GM19455 (cell line): ENCODE data around the gene SUCNR1.
"Not testable (repeated sequence)": the region's sequence is repeated elsewhere in the genome, so short reads cannot be mapped to it uniquely, and the experiment has no call there.

ENCODE experiments used
- ATAC-seq: cut with Tn5 transposase; IDR thresholded peaks from one replicate; pipeline ENCODE4 v1.9.1; 2021; ENCODE audit not compliant: unreplicated experiment

The SUCNR1 gene

DNA sequence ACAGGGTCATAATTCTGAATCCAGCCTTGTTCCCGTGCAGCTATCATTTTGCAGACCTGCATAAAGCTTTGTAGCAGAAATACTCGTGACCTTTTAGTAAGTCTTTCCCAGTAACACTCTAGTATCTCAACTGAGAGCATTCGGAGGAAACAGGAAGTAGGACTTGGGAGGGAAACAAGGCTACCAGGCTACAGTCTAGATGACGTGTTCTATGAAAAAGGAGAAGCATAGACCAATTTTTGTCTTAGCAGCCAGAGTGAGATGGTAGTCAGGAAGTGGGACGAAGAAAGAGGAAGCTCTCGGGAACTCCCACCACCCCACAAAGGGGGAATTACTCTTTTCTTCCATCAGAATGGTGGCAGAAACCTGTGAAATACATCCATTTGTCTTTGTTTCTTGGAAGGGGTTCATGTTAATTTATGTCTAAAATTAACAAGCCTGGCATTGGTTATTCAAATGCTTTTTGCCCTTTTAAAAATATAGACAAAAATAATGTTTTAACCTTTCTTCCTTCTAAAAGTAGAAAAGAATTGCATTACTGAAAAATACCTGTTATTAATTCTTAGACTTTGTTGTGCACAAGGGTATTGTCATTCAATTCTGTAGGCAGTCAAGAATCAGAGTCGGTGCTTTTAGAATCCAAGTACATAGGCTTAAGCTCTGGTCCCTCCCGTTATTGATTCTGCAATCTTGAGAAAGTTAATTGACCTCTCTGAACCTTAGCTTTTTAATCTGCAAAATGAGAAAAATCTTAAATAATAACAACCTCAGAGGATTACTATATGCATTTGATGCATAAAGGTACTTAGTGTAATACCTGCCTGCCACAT is 1.6 kb upstream of the SUCNR1 start:
- ATAC-seq = peak; percentile 69

DNA sequence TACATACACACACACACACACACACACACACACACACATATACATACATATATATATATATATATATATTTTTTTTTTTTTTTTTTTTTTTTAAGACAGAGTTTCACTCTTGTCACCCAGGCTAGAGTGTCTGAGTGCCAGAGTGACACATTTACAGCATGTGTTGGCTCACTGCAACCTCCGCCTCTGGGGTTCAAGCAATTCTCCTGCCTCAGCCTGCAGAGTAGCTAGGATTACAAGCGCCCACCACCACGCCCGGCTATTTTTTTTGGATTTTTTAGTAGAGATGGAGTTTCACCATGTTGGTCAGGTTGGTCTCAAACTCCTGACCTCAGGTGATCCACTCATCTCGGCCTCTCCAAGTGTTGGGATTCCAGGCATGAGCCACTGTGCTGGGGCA is 636 bp downstream of the SUCNR1 start:
- not testable (repeated sequence) for ATAC-seq

DNA sequence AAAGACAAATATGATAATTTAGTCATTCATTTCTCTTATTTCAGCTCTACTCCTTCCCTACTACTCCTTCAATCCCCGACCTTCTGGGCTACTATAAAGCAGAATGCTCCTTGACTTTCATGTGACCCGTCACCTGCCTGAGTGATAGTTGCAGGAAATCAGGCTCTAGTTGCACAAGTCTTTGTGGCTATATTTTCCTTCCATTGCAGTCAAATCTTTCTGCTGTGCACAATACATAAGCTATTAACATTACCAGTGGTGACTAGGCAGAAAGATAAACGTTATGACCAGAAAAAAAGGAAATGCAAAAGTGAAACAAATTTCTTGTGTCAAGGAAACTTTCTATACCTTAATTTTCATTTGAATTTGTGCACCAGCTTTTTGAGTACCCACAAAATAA is 2.3 kb downstream of the SUCNR1 start:
- ATAC-seq = no peak

DNA sequence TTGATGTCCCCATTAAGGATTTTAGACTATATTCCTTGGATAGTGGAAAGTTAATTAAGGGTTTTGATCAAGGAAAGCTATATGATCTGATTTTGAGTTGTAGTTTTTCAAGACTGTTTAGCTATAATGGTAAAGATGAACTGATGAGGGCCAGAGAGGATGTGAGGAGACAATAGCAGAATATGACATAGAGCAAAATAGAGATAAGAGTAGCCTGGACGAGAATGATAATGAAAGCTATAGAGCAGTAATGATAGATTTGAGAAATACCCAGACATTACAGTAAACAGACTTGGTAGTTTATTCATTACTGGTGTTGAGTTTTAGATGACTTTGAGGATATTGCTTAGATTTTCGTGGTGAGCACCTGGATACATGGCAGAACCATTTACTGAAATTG is 3.8 kb downstream of the SUCNR1 start:
- no peak for ATAC-seq

DNA sequence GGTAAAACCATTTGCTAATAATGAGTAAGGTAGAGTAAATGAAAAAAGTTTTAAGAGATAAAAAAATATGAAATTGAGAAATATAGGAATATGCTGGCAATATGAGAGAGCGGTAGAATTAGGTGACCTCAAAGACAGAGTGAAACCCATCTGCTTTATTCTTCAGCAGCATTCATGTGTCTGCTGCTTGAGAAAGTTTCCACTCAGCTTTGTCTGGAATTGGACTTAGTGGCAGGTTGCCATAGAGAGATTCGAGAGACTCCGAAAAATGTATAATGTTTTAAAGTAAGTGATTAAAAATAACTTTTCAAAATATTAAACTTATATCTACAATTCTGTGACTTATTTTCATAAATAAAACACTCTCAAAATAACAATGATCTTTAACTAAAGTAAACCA is 5.0 kb downstream of the SUCNR1 start:
- no peak for ATAC-seq

- no peak for ATAC-seq
These were observed 5.6 kb downstream of the SUCNR1 start for GRCh38 chr3:151879037-151879436.

DNA sequence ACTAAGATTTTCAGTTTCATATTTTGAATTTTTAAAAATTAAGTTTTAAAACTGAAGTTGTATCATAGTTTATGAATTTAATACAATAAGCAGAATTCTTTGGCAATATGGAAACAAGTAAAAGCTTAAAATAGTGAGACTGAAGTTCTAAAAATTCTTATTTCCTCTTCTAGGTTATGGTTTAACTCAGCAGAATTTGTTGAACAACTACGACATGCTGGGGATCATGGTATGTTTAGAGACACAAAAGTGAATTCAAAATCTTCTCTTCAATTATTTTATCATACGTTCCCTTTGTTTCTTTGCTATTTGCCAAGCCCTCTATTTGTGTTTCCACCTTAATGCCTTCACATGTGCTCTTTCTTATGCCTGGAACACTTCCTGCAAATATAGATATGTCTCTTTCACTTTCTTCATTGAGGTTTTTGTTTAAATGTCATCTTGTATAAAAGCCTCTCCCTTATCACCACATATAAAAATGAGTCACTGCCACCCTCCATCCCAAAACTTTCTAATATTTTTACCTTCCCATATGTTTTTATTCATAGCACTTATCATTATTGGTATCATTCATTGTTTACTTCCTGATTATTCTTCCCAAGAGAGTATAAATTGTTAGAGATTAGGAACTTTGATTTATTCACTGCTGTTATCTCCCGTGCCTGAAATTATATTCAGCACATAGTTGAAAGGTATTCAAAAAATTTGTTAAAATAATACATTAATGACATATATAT is 6.4 kb downstream of the SUCNR1 start:
- peak; percentile 50 for ATAC-seq

DNA sequence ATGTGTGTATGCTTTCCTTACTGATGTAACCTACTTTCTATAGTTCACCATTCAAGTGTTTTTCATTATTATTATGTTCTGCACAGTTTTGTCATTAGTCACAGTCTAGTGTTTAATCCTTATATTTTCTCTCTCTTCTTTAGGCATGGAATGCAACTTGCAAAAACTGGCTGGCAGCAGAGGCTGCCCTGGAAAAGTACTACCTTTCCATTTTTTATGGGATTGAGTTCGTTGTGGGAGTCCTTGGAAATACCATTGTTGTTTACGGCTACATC is 6.9 kb downstream of the SUCNR1 start:
- no peak for ATAC-seq

GRCh38 chr3:151881137-151881536 is 7.7 kb downstream of the SUCNR1 start:
- ATAC-seq = no peak

- not testable (repeated sequence) for ATAC-seq
These were observed 12.0 kb downstream of the SUCNR1 start for GRCh38 chr3:151885397-151885796.

DNA sequence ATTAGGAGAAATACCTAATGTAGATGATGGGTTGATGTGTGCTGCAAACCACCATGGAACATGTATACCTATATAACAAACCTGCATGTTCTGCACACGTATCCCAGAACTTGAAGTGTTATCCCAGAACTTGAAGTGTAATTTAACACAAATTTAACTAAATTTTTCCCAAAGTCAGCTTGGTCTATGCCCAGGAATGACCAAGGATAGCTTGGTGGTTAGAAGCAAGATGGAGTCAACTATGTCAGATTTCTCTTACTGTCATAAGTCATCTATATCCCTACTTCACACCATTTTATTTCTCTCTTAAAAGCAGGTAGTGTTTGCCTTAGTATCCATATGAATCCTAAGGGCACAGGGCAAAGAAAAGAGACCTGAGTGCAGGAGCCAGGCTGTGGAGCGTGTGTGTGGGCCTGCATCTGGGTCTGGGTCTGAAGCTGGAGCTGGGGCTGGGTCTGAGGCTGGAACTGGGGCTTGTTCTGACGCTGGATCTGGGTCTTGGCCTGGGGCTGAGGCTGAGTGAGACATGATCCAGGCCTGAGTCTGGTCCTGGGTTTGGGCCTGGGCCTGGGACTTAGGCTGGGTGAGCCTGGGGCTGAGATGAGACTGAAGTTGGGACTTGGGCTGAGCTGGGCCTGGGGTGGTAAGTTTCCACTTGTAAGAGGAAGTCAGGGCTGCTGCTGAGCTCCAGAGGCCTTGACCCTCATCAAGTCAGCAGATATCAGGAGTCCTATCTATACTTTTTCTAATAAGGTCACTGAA is 14.2 kb downstream of the SUCNR1 start:
- not testable (repeated sequence) for ATAC-seq

DNA sequence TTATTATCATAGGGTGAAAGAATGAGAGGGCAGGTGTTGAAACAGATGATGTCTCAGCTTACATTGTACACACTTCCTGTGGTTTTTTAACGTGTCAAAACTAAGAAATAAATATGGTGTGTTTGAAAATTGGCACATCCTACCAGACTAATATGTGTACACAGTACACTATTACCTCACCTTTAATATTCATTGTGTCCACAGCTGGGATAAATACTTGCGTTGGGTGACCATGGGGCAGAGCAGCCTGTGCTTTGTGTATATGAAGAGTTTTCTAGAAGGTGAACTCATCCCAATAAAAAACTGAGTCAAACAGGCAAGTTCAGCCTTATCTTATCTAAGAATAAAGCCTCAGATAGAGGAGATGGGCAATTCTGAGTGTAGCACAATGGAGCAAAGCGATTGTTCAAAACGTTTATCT is 17.3 kb downstream of the SUCNR1 start:
- peak; percentile 55 for ATAC-seq

- no peak for ATAC-seq
These were observed 18.3 kb downstream of the SUCNR1 start for GRCh38 chr3:151891721-151892120.

GRCh38 chr3:151894219-151894618 is 20.8 kb downstream of the SUCNR1 start:
- no peak for ATAC-seq

- ATAC-seq = no peak
These were observed 22.2 kb downstream of the SUCNR1 start for GRCh38 chr3:151895478-151896241.

DNA sequence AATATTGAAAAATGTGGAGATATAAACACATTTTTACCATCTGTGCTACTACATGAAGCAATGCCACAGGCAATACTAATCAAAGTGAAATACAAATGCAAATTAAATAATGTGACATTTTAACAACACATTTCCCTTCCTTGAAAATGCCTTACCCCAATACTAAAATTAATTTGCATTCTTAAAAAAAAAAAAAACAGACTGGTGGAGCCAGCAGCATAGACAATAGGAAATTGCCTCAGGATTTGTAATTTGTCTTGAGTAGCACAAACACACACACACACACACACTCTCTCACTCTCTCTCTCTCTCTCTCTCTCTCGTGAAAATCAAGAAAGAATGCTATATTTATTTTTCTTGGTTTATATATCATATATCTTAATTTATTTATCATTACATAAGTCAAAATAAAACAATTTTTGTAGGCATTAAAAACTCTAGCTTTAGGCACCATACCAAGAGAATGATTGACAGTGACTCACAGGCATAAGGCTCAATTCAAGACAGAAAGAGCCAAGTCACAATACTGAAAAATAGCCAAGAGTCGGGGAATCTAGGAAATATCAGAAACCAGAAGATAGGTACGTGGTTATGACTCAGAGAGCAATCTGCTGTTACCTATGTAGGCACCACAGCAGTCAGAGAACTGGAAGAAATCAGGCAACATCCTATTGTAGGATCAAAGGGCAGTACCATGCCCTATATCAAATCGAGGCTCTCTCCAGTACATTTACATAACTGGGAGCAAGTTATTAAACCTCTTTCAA is 23.0 kb downstream of the SUCNR1 start:
- ATAC-seq = no peak

- ATAC-seq = not testable (repeated sequence)
These were observed 24.7 kb downstream of the SUCNR1 start for GRCh38 chr3:151898121-151898520.

GRCh38 chr3:151898564-151899261 is 25.3 kb downstream of the SUCNR1 start:
- not testable (repeated sequence) for ATAC-seq

DNA sequence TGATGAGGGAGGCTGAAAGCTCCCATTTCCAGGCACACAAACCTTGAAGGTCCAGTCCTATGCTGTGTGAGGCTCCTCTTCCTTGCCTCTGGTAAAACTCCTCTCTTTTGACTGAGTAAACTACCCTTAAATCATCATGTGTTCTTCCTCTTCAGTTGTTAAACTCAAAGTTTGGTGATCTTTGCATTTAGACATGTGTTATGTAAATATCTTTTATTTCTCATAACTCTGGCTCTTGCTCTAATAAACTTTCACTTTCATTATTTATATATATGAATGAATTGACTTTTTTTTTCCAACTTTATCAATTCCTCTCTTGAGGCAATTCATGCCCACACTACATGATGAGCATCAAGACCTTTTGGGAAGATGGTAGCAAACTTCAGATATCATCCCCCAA is 26.6 kb downstream of the SUCNR1 start:
- ATAC-seq = no peak

DNA sequence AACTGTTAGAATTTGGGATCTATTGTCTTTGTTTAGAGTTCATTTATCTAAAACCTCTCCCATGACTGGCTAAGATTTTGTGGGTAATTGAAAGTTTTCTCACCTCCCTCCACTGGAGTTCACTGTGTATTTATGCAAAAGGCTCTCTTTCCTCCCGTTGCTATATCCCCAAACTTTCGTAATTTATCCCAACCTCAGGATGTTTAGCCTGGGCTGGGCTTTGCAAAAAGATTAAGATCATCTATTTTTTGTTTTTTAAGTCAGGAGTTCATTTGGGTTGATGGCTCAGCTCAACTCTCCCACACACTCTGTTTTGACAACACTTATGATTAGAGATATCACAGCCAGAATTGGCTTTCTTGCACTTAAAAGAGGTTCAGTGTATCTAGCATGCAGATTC is 27.0 kb downstream of the SUCNR1 start:
- no peak for ATAC-seq
